HCT116 (cell line): ENCODE measurements around the gene ERBIN. TPM values are rescaled to one million over a fixed set of nuclear protein-coding genes. Genes with fewer than 3 reads are reported as not detected.
"Not testable (repeated sequence)": the region's sequence is repeated elsewhere in the genome, so short reads cannot be mapped to it uniquely, and the experiment has no call there.

Experiments
- ATAC-seq: fragments of 200-7000 bp; cut with Tn5 transposase; 2 replicates; pipeline ENCODE4 v1.9.1; 2020; ENCODE audit warnings: mild to moderate bottlenecking, moderate library complexity
- BruUV-seq: library from RNA; stranded (reverse); fragments of 400-500 nt; replicated peaks from 2 replicates; lab custom pipeline; 2021; lab: Mats Ljungman, UMichigan
- CTCF ChIA-PET: fragments of 300-600 bp; sonication (Branson Sonifier 250); formaldehyde crosslinking; loops from one replicate; lab custom pipeline; 2021; ENCODE audit warnings: antibody characterized with exemption; lab: Charles Lee
- POLR2A ChIA-PET: fragments of 300-600, 350-600 bp; sonication (Branson Sonifier 250); formaldehyde crosslinking; loops from one replicate; lab custom pipeline; 2021; ENCODE audit warnings: antibody characterized with exemption; lab: Charles Lee
- RAD21 ChIA-PET, 2 experiments: fragments of 300-600 bp; sonication (Branson Sonifier 250); formaldehyde crosslinking; loops; one replicate each; lab custom pipeline; 2023; ENCODE audit warnings: low total read pairs in 2 of 2; ENCODE audit not compliant: uncharacterized antibody in 2 of 2, unreplicated experiment in 2 of 2, low non-redundant PET in 1 of 2; lab: Charles Lee
- DNase-seq: peaks from one replicate; pipeline ENCODE4 v3.0.0-alpha.2; 2010; ENCODE audit warnings: low read depth, low spot score
- H2AFZ ChIP-seq: fragments of 200-600 bp; shearing (Covaris generic), sonication (generic); 2 replicates; pipeline ENCODE4 v1.6.1; 2017; ENCODE audit warnings: low read depth, mixed run types, mixed read lengths, antibody characterized with exemption, low read length; ENCODE audit not compliant: poor library complexity, severe bottlenecking
- H3K27ac ChIP-seq: 2 replicates; pipeline ENCODE4 v1.5.1; 2012; ENCODE audit warnings: low read depth, low read length
- H3K27me3 ChIP-seq: fragments of 200-600 bp; sonication (generic); 2 replicates; pipeline ENCODE4 v1.6.1; 2016; ENCODE audit warnings: mixed run types, low read length, mixed read lengths; ENCODE audit not compliant: insufficient read depth
- H3K36me3 ChIP-seq, 2 experiments: fragments of 200-500 bp in 1 of 2; fragments of 200-600 bp in 1 of 2; sonication (Bioruptor generic) in 1 of 2; sonication (generic) in 1 of 2; 2 replicates each; pipeline versions ENCODE4 v1.5.1 to v1.6.1; 2014 to 2016; ENCODE audit warnings: low read length in 2 of 2, inconsistent platforms in 1 of 2, mixed read lengths in 1 of 2, mixed run types in 1 of 2; ENCODE audit not compliant: insufficient read depth in 2 of 2, control insufficient read depth in 1 of 2
- H3K4me1 ChIP-seq, 2 experiments: fragments of 200-600 bp in 1 of 2; sonication (generic) in 1 of 2; 2 replicates each; pipeline versions ENCODE4 v1.5.1 to v1.6.1; 2012 to 2017; ENCODE audit warnings: low read length in 2 of 2, inconsistent platforms in 1 of 2, mild to moderate bottlenecking in 1 of 2, mixed read lengths in 1 of 2, mixed run types in 1 of 2, moderate library complexity in 1 of 2; ENCODE audit not compliant: insufficient read depth in 2 of 2, control insufficient read depth in 1 of 2
- H3K4me2 ChIP-seq: fragments of 200-600 bp; sonication (generic); 2 replicates; pipeline ENCODE4 v1.6.1; 2017; ENCODE audit warnings: mixed run types, low read length, mixed read lengths
- H3K4me3 ChIP-seq, 2 experiments: fragments of 200-600 bp in 1 of 2; sonication (generic) in 1 of 2; replicated peaks in 1 of 2; 2 replicates each; pipeline ENCODE4 v1.5.1; 2011 to 2016; ENCODE audit warnings: low read length in 2 of 2, control low read depth in 1 of 2, low read depth in 1 of 2, mild to moderate bottlenecking in 1 of 2, mixed read lengths in 1 of 2, mixed run types in 1 of 2
- H3K79me2 ChIP-seq: fragments of 200-600 bp; sonication (generic); 2 replicates; pipeline ENCODE4 v1.6.1; 2017; ENCODE audit warnings: mild to moderate bottlenecking, mixed run types, low read length, moderate library complexity, mixed read lengths; ENCODE audit not compliant: insufficient read depth
- H3K9ac ChIP-seq: fragments of 200-600 bp; sonication (generic); 2 replicates; pipeline ENCODE4 v1.6.1; 2016; ENCODE audit warnings: low read length, mixed read lengths
- H3K9me2 ChIP-seq: fragments of 200-600 bp; sonication (generic), shearing (Covaris generic); 2 replicates; pipeline ENCODE4 v1.6.1; 2017; ENCODE audit warnings: mixed run types, mild to moderate bottlenecking, moderate library complexity; ENCODE audit not compliant: insufficient read depth
- H3K9me3 ChIP-seq, 2 experiments: fragments of 200-500 bp in 1 of 2; fragments of 200-600 bp in 1 of 2; sonication (Bioruptor generic) in 1 of 2; sonication (generic) in 1 of 2; 2 replicates each; pipeline ENCODE4 v1.6.1; 2014 to 2017; ENCODE audit warnings: low read length in 2 of 2, mixed read lengths in 2 of 2, inconsistent platforms in 1 of 2, low read depth in 1 of 2, mild to moderate bottlenecking in 1 of 2, mixed run types in 1 of 2, moderate library complexity in 1 of 2; ENCODE audit not compliant: control insufficient read depth in 1 of 2, insufficient read depth in 1 of 2
- H4K20me1 ChIP-seq: fragments of 200-600 bp; sonication (generic), shearing (Covaris generic); 2 replicates; pipeline ENCODE4 v1.6.1; 2017; ENCODE audit warnings: mixed run types, mild to moderate bottlenecking, moderate library complexity; ENCODE audit not compliant: insufficient read depth
- CEBPB ChIP-seq: IDR thresholded peaks from 2 replicates; pipeline ENCODE4 v1.6.1; 2012; ENCODE audit warnings: low read depth
- CTCF ChIP-seq, 3 experiments: fragments of 200-600 bp in 1 of 3; sonication (generic) in 1 of 3; IDR thresholded peaks in 2 of 3; conservative IDR thresholded peaks in 1 of 3; 2 replicates each; pipeline ENCODE4 v1.5.1; 2012 to 2017; ENCODE audit warnings: low read depth in 2 of 3, low read length in 2 of 3, antibody characterized with exemption in 1 of 3, borderline replicate concordance in 1 of 3, control low read depth in 1 of 3, mild to moderate bottlenecking in 1 of 3, mixed read lengths in 1 of 3, mixed run types in 1 of 3, moderate library complexity in 1 of 3; ENCODE audit not compliant: insufficient read depth in 1 of 3
- EZH2phosphoT487 ChIP-seq: fragments of 200-600 bp; IDR thresholded peaks from 2 replicates; pipeline ENCODE4 v1.6.1; 2018; ENCODE audit warnings: antibody characterized with exemption, borderline replicate concordance
- RAD21 ChIP-seq: IDR thresholded peaks from 2 replicates; pipeline ENCODE4 v1.6.1; 2012; ENCODE audit warnings: low read depth, mild to moderate bottlenecking
- REST ChIP-seq: IDR thresholded peaks from 2 replicates; pipeline ENCODE4 v1.6.1; 2012; ENCODE audit warnings: low read depth
- SP1 ChIP-seq: IDR thresholded peaks from 2 replicates; pipeline ENCODE4 v1.6.1; 2012; ENCODE audit warnings: low read depth
- ZBTB33 ChIP-seq: IDR thresholded peaks from 2 replicates; pipeline ENCODE4 v1.6.1; 2011; ENCODE audit warnings: mild to moderate bottlenecking, low read length, moderate library complexity; ENCODE audit not compliant: insufficient replicate concordance; ENCODE audit errors: extremely low read depth
- intact Hi-C: fragments of 100-400 bp; cut with micrococcal nuclease; formaldehyde crosslinking; loops from 2 replicates; pipeline ENCODE4 v1.10.0; 2022
- total RNA-seq: library from RNA; stranded (reverse); gene quantifications from one replicate; pipeline ENCODE4 v1.2.1, GENCODE V29; 2021; ENCODE audit not compliant: unreplicated experiment

The ERBIN gene
- total RNA-seq, 1 experiment from 2014 or later = 57.4 TPM

- ChIA-PET POLR2A (interaction anchor here (0.6 kb wide), 1 partner anchor 45 kb away, joined by 3 read pairs; no protein-coding TSS in a partner anchor), CTCF (no interaction called here), RAD21 (no interaction called here)
- ATAC-seq (no peak), DNase-seq (no peak)
- H3K9ac ChIP-seq = no peak overlapping the region
- intact Hi-C loops = no loop called here
- TF ChIP-seq REST (no peak), CEBPB (no peak), SP1 (no peak), ZBTB33 (no peak), CTCF (IDR thresholded peaks at IDR 0.05 in 2 of 3, conservative IDR thresholded peaks at IDR 0.05 in 1 of 3; ENCODE audit: borderline replicate concordance in 1 of 3, insufficient read depth in 1 of 3, low read depth in 2 of 3, low read length in 2 of 3) (no peak), EZH2phosphoT487 (no peak), RAD21 (no peak)
- H3K36me3 ChIP-seq = no peaks in the 10 kb centered on the region
- H4K20me1 ChIP-seq = no peaks in the 10 kb centered on the region
- peaks cover 10 to 20% of the 10 kb centered on the region in 2 experiments for H3K4me1 ChIP-seq
- H3K4me2 ChIP-seq = peak overlapping the region; percentile 67
- no peaks in the 10 kb centered on the region for H3K9me2 ChIP-seq
- no TSS peak for BruUV-seq
- H3K27ac ChIP-seq = peak overlapping the region; percentile 15; the same call in 1 of the 2 replicates
- no peaks in the 10 kb centered on the region for H3K9me3 ChIP-seq
- H3K27me3 ChIP-seq = no peaks in the 10 kb centered on the region
- no peak overlapping the region for H2AFZ ChIP-seq
- no peak overlapping the region for H3K4me3 ChIP-seq
- no peaks in the 10 kb centered on the region for H3K79me2 ChIP-seq
Observed at GRCh38 chr5:65886387-65886786, 40.0 kb upstream of the ERBIN start.

GRCh38 chr5:65892024-65892423 is 34.4 kb upstream of the ERBIN start:
- H3K4me1 ChIP-seq, intact Hi-C loops, BruUV-seq, H3K36me3 ChIP-seq, H2AFZ ChIP-seq, H3K79me2 ChIP-seq, RAD21 ChIA-PET, H3K4me3 ChIP-seq, H3K9me2 ChIP-seq, H3K4me2 ChIP-seq, H3K27me3 ChIP-seq, CTCF ChIA-PET, POLR2A ChIA-PET, H3K27ac ChIP-seq, H3K9me3 ChIP-seq, ATAC-seq, DNase-seq, H4K20me1 ChIP-seq, H3K9ac ChIP-seq: not testable (repeated sequence)
